Lower leg skin (tissue), 3 donors: Measurements from ENCODE around the gene SPOCK1.

ENCODE experiments used
- POLR2A ChIP-seq, 2 donors: fragments of 450-650 bp; IDR thresholded peaks; one replicate each; pipeline ENCODE4 v1.6.1; 2016 to 2017; ENCODE audit warnings: antibody characterized with exemption in 2 of 2, mild to moderate bottlenecking in 1 of 2, moderate library complexity in 1 of 2
- TF ChIP-seq, protein P1 (sequence below), 3 donors: fragments of 450-650 bp; IDR thresholded peaks; one replicate each; pipeline ENCODE4 v1.5.1; 2016; ENCODE audit warnings: antibody characterized with exemption in 3 of 3, mild to moderate bottlenecking in 3 of 3, moderate library complexity in 2 of 3

DNA sequence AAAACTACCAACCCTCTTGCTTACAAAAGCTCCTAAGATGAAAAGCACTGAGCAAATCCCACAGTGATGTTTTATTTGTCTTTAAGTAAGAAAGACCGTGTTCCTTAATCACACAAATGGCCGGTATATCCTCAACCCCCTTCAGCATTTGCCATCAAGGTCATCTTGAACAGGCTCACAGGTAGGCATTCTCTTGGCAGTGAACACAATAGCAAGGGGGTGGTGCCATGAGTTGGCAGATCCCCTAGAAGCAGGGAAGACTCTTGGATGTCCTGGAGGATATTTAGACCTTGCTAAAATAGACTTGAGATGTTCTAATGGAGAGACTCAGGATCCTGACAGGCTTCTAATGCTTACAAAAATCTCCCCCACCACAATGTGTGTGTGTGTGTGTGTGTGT lies 323.0 kb downstream of the SPOCK1 start:
- no peak for TF ChIP-seq POLR2A (IDR thresholded peaks at IDR 0.05)
- TF ChIP-seq, protein P1, sequence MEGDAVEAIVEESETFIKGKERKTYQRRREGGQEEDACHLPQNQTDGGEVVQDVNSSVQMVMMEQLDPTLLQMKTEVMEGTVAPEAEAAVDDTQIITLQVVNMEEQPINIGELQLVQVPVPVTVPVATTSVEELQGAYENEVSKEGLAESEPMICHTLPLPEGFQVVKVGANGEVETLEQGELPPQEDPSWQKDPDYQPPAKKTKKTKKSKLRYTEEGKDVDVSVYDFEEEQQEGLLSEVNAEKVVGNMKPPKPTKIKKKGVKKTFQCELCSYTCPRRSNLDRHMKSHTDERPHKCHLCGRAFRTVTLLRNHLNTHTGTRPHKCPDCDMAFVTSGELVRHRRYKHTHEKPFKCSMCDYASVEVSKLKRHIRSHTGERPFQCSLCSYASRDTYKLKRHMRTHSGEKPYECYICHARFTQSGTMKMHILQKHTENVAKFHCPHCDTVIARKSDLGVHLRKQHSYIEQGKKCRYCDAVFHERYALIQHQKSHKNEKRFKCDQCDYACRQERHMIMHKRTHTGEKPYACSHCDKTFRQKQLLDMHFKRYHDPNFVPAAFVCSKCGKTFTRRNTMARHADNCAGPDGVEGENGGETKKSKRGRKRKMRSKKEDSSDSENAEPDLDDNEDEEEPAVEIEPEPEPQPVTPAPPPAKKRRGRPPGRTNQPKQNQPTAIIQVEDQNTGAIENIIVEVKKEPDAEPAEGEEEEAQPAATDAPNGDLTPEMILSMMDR (IDR thresholded peaks at IDR 0.05) = no peak
